Peyer's patch (tissue), 4 donors: ENCODE data around the gene SLC25A21.

Experiments
- CTCF ChIP-seq, 6 experiments: fragments of 450-650 bp in 4 of 6; fragments of 200-600 bp in 2 of 6; sonication (generic) in 1 of 6; IDR thresholded peaks; one replicate each; pipeline ENCODE4 v1.5.1; 2017 to 2019; ENCODE audit warnings: antibody characterized with exemption in 6 of 6, mild to moderate bottlenecking in 3 of 6, moderate library complexity in 1 of 6
- POLR2A ChIP-seq, 2 donors: fragments of 450-650 bp; IDR thresholded peaks; one replicate each; pipeline ENCODE4 v1.5.1; 2017; ENCODE audit warnings: antibody characterized with exemption in 2 of 2, mild to moderate bottlenecking in 2 of 2, moderate library complexity in 2 of 2

GRCh38 chr14:37129047-37129446 is 43.4 kb downstream of the SLC25A21 start:
- TF ChIP-seq CTCF (IDR thresholded peaks at IDR 0.05) (no peak), POLR2A (IDR thresholded peaks at IDR 0.05) (no peak)
